IMR-90 (cell line): Measurements from ENCODE around the gene NAXE.

Experiments used
- CEBPB ChIP-seq: IDR thresholded peaks from 2 replicates; pipeline ENCODE4 v1.6.1; 2012; ENCODE audit warnings: low read depth, low read length, improper control_type of control experiment
- CHD1 ChIP-seq: IDR thresholded peaks from 2 replicates; pipeline ENCODE4 v1.6.1; 2012; ENCODE audit warnings: low read depth, low read length, improper control_type of control experiment
- CTCF ChIP-seq: conservative IDR thresholded peaks from 2 replicates; pipeline ENCODE4 v1.5.1; 2012; ENCODE audit warnings: mild to moderate bottlenecking, low read depth, low read length, improper control_type of control experiment
- FOS ChIP-seq: fragments of 150-350 bp; IDR thresholded peaks from 2 replicates; pipeline ENCODE4 v1.6.1; 2016; ENCODE audit warnings: low read depth, low read length
- MAZ ChIP-seq: IDR thresholded peaks from 2 replicates; pipeline ENCODE4 v1.6.1; 2012; ENCODE audit warnings: low read depth, mild to moderate bottlenecking, low read length, improper control_type of control experiment, moderate library complexity, borderline replicate concordance
- MXI1 ChIP-seq: IDR thresholded peaks from 2 replicates; pipeline ENCODE4 v1.6.1; 2012; ENCODE audit warnings: low read depth, mild to moderate bottlenecking, low read length, moderate library complexity, borderline replicate concordance
- NFE2L2 ChIP-seq: fragments of 150-350 bp; IDR thresholded peaks from 2 replicates; pipeline ENCODE4 v1.6.1; 2016; ENCODE audit warnings: low read depth, mild to moderate bottlenecking, low read length
- POLR2A ChIP-seq: IDR thresholded peaks from 2 replicates; pipeline ENCODE4 v1.6.1; 2012; ENCODE audit warnings: mild to moderate bottlenecking, low read depth, low read length
- RAD21 ChIP-seq: IDR thresholded peaks from 2 replicates; pipeline ENCODE4 v1.6.1; 2012; ENCODE audit warnings: low read length, improper control_type of control experiment
- RCOR1 ChIP-seq: IDR thresholded peaks from 2 replicates; pipeline ENCODE4 v1.6.1; 2012; ENCODE audit warnings: mild to moderate bottlenecking, low read length, improper control_type of control experiment; ENCODE audit not compliant: insufficient replicate concordance
- USF2 ChIP-seq: fragments of 150-350 bp; IDR thresholded peaks from 2 replicates; pipeline ENCODE4 v1.6.1; 2017; ENCODE audit warnings: mild to moderate bottlenecking, antibody characterized with exemption, low read length, low read depth
- TF ChIP-seq, protein P1 (sequence below): fragments of 150-350 bp; IDR thresholded peaks from 2 replicates; pipeline ENCODE4 v1.6.1; 2016; ENCODE audit warnings: low read depth, mild to moderate bottlenecking, low read length, moderate library complexity, borderline replicate concordance

DNA sequence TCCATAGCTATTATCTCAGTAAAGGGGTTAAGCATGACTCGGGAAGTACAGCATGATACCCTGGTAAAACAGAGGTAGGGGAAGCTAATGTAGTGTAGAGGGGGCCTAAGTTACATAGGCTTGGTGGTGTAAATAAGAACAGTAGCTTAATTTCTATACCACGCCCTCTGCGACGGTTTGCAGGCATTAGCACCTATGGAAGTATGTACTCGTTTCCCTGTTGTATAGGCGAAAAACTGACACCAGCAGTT, 470 bp upstream of the NAXE start:
- no peak for TF ChIP-seq FOS
- no peak for TF ChIP-seq CTCF
- no peak for TF ChIP-seq RCOR1
- TF ChIP-seq POLR2A = no peak
- TF ChIP-seq NFE2L2 = no peak
- no peak for TF ChIP-seq MXI1
- TF ChIP-seq CHD1 = no peak
- TF ChIP-seq, protein P1, sequence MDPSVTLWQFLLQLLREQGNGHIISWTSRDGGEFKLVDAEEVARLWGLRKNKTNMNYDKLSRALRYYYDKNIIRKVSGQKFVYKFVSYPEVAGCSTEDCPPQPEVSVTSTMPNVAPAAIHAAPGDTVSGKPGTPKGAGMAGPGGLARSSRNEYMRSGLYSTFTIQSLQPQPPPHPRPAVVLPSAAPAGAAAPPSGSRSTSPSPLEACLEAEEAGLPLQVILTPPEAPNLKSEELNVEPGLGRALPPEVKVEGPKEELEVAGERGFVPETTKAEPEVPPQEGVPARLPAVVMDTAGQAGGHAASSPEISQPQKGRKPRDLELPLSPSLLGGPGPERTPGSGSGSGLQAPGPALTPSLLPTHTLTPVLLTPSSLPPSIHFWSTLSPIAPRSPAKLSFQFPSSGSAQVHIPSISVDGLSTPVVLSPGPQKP = no peak
- TF ChIP-seq CEBPB = no peak
- TF ChIP-seq USF2 = no peak
- no peak for TF ChIP-seq RAD21
- TF ChIP-seq MAZ = no peak
